ENCODE results near the gene MAEL.

DNA sequence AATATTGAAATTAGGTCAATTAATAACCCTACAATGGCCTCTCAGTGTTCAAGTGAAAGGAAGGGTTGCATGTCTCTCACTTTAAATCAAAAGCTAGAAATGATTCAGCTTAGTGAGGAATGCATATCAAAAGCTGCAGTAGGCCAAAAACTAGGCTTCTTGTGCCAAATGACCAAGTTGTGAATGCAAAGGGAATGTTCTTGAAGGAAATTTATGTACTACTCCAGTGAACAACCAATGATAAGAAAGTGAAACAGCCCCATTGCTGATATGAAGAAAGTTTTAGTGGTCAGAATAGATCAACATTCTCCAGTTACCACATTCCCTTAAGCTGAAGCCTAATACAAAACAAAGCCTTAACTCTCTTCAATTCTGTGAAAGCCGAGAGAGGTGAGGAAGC is 10.0 kb downstream of the MAEL start:
- TF ChIP-seq EZH2 (IDR thresholded peaks at IDR 0.05; ENCODE audit: borderline replicate concordance) = no peak
- TF ChIP-seq, protein P1, sequence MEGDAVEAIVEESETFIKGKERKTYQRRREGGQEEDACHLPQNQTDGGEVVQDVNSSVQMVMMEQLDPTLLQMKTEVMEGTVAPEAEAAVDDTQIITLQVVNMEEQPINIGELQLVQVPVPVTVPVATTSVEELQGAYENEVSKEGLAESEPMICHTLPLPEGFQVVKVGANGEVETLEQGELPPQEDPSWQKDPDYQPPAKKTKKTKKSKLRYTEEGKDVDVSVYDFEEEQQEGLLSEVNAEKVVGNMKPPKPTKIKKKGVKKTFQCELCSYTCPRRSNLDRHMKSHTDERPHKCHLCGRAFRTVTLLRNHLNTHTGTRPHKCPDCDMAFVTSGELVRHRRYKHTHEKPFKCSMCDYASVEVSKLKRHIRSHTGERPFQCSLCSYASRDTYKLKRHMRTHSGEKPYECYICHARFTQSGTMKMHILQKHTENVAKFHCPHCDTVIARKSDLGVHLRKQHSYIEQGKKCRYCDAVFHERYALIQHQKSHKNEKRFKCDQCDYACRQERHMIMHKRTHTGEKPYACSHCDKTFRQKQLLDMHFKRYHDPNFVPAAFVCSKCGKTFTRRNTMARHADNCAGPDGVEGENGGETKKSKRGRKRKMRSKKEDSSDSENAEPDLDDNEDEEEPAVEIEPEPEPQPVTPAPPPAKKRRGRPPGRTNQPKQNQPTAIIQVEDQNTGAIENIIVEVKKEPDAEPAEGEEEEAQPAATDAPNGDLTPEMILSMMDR (IDR thresholded peaks at IDR 0.05; ENCODE audit: poor library complexity) = no peak
